AG09309 (cell line): ENCODE measurements around the gene NRXN3.

Experiments used
- DNase-seq: peaks from one replicate; pipeline ENCODE4 v3.0.0-alpha.2; 2010; ENCODE audit warnings: low read depth
- H3K4me3 ChIP-seq: 2 replicates; pipeline ENCODE4 v1.5.1; 2011; ENCODE audit warnings: mild to moderate bottlenecking, low read depth, low read length, moderate library complexity; ENCODE audit not compliant: control insufficient read depth
- CTCF ChIP-seq: IDR thresholded peaks from 2 replicates; pipeline ENCODE4 v1.5.1; 2011; ENCODE audit warnings: mild to moderate bottlenecking, low read depth, low read length, inconsistent platforms; ENCODE audit not compliant: insufficient read depth, control insufficient read depth; ENCODE audit errors: missing control alignments

The NRXN3 gene

DNA sequence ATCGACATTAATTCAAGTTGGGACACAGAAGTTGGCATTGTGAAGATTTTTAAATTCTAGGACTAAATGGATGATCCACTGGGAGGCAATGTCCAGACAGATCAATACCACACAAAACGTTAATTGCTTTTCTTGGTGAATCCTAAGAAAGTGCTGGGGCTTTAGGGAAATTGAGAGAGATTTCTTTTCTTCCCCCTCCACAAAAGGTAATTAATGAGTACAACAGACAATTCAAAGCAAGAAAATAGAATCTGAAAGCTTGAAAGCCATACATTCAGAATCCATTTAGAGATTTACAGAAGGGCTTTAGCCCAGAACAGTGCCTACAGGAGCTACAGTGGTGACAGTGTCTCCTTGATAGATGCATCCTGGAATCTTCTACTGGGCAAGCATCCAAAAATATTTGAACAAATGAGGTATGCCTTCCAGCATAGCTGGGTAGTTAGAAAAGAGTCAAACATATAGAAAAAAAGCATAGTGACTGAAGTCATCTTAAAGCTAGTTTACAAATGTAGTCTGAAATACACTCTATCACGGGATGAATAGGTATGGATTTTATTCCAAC lies 1323.0 kb downstream of the NRXN3 start:
- TF ChIP-seq CTCF = no peak
- H3K4me3 ChIP-seq = no peak overlapping the region

DNA sequence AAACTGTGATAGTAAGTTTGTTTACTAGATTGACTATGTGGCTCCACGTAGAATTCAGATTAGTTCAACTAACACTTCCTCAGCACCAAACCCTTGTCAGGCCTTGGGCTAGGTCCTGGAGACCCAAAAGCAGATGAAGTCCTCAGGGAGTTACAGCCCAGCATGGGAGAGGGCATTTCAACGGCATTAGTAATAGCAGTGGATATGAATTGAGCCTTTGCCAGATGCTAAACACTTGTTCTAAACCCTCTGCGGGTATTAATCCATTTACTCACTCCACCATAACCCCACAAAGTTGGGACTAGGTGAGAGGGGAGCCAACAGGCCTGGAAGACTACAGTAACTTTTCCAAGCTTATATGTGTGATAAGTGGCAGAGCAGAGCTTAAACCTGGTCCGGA lies 1326.5 kb downstream of the NRXN3 start:
- no peak for DNase-seq
- no peak overlapping the region for H3K4me3 ChIP-seq
- TF ChIP-seq CTCF = no peak

More for the DNA sequence above, 1323.0 kb downstream of the NRXN3 start:
- DNase-seq = no peak

- no peak overlapping the region for H3K4me3 ChIP-seq
- TF ChIP-seq CTCF = no peak
- DNase-seq = no peak
Observed at GRCh38 chr14:79500489-79500888, 1330.3 kb downstream of the NRXN3 start.

GRCh38 chr14:79502136-79502750 lies 1332.1 kb downstream of the NRXN3 start:
- DNase-seq = no peak
- TF ChIP-seq CTCF = no peak
- H3K4me3 ChIP-seq = no peak overlapping the region

- H3K4me3 ChIP-seq = no peak overlapping the region
- no peak for TF ChIP-seq CTCF
- no peak for DNase-seq
Observed at GRCh38 chr14:79502751-79503148, 1332.6 kb downstream of the NRXN3 start.

GRCh38 chr14:79510659-79511058 lies 1340.5 kb downstream of the NRXN3 start:
- H3K4me3 ChIP-seq = no peak overlapping the region
- no peak for TF ChIP-seq CTCF
- DNase-seq = peak; percentile 62
